RWPE1 (cell line): ENCODE results near the gene PTPRF.

ENCODE experiments used
- CTCF ChIA-PET: fragments of 350-600 bp; sonication (Branson Sonifier 250); formaldehyde crosslinking; extraction: SDS; loops from one replicate; lab custom pipeline; 2021; lab: Yijun Ruan, JAX
- POLR2A ChIA-PET: fragments of 400-600 bp; formaldehyde crosslinking; extraction: SDS; loops from one replicate; lab custom pipeline; 2020; ENCODE audit warnings: antibody characterized with exemption; ENCODE audit not compliant: low non-redundant PET; lab: Yijun Ruan, JAX
- DNase-seq: peaks from one replicate; pipeline ENCODE4 v3.0.0; 2012; ENCODE audit warnings: low spot score
- H3K27ac ChIP-seq: fragments of 450-650 bp; 2 replicates; pipeline ENCODE4 v1.5.1; 2017
- CTCF ChIP-seq: fragments of 450-650 bp; conservative IDR thresholded peaks from 2 replicates; pipeline ENCODE4 v1.5.1; 2017; ENCODE audit warnings: low read depth, mild to moderate bottlenecking

PTPRF gene

GRCh38 chr1:43520100-43520778 is 10.4 kb upstream of the PTPRF start:
- DNase-seq: no peak
- ChIA-PET CTCF (no interaction called here), POLR2A (no interaction called here)

GRCh38 chr1:43521078-43521477 is 9.6 kb upstream of the PTPRF start:
- no peak for TF ChIP-seq CTCF
- ChIA-PET CTCF (no interaction called here), POLR2A (no interaction called here)
- DNase-seq: no peak
- H3K27ac ChIP-seq: no peak overlapping the region

More at GRCh38 chr1:43520100-43520778, 10.4 kb upstream of the PTPRF start:
- TF ChIP-seq CTCF: no peak
- H3K27ac ChIP-seq: no peak overlapping the region

- CTCF ChIA-PET: no interaction called here
- H3K27ac ChIP-seq: no peak overlapping the region; the same call in 1 of the 2 replicates
- no peak for TF ChIP-seq CTCF
- DNase-seq: no peak
- POLR2A ChIA-PET: no interaction called here
Observed at GRCh38 chr1:43521756-43522155, 8.9 kb upstream of the PTPRF start.

- no peak for DNase-seq
- ChIA-PET POLR2A (no interaction called here), CTCF (interaction anchor here (0.6 kb wide), 1 partner anchor 745 kb away, joined by 4 read pairs; no protein-coding TSS in a partner anchor)
- TF ChIP-seq CTCF: no peak
- H3K27ac ChIP-seq: peak overlapping the region; percentile 74
Observed at GRCh38 chr1:43522431-43522775, 8.3 kb upstream of the PTPRF start.

GRCh38 chr1:43522776-43523480 is 7.8 kb upstream of the PTPRF start:
- CTCF ChIA-PET: interaction anchor here (0.6 kb wide), 1 partner anchor 746 kb away, joined by 4 read pairs; no protein-coding TSS in a partner anchor
- peak overlapping the region; percentile 74 for H3K27ac ChIP-seq
- POLR2A ChIA-PET: no interaction called here
- no peak for TF ChIP-seq CTCF
- DNase-seq: peak; percentile 99

GRCh38 chr1:43524804-43525203 is 5.9 kb upstream of the PTPRF start:
- H3K27ac ChIP-seq: peak overlapping the region; percentile 74
- CTCF ChIA-PET: interaction anchor here (0.6 kb wide), 1 partner anchor 126 kb away, joined by 4 read pairs; no protein-coding TSS in a partner anchor
- POLR2A ChIA-PET: no interaction called here

More at GRCh38 chr1:43524804-43525203, 5.9 kb upstream of the PTPRF start:
- TF ChIP-seq CTCF: no peak
- no peak for DNase-seq
